NCI-H2171 (cell line): Measurements from ENCODE around the gene TTC8.
"Not testable (repeated sequence)": the region's sequence is repeated elsewhere in the genome, so short reads cannot be mapped to it uniquely, and the experiment has no call there.

ENCODE experiments used
- DNase-seq: peaks from one replicate; lab custom pipeline; 2025; lab: John Stamatoyannopoulos, UW

Gene TTC8

GRCh38 chr14:88825078-88825458, 617 bp downstream of the TTC8 start:
- DNase-seq, result no peak

- no peak for DNase-seq
Measured at GRCh38 chr14:88825503-88825902, 1.1 kb downstream of the TTC8 start.

- DNase-seq, result no peak
Measured at GRCh38 chr14:88829188-88829587, 4.7 kb downstream of the TTC8 start.

GRCh38 chr14:88829685-88830302, 5.3 kb downstream of the TTC8 start:
- no peak for DNase-seq

GRCh38 chr14:88831284-88831683, 6.8 kb downstream of the TTC8 start:
- no peak for DNase-seq

- DNase-seq, result no peak
Measured at GRCh38 chr14:88834883-88835431, 10.5 kb downstream of the TTC8 start.

- peak; percentile 34 for DNase-seq
Measured at GRCh38 chr14:88835661-88836060, 11.2 kb downstream of the TTC8 start.

- no peak for DNase-seq
Measured at GRCh38 chr14:88837495-88837894, 13.0 kb downstream of the TTC8 start.

- no peak for DNase-seq
Measured at GRCh38 chr14:88838015-88838414, 13.6 kb downstream of the TTC8 start.

- DNase-seq, result no peak
Measured at GRCh38 chr14:88840926-88841325, 16.5 kb downstream of the TTC8 start.

GRCh38 chr14:88841741-88842140, 17.3 kb downstream of the TTC8 start:
- DNase-seq, result no peak

GRCh38 chr14:88842414-88842813, 18.0 kb downstream of the TTC8 start:
- no peak for DNase-seq

GRCh38 chr14:88844980-88845491, 20.6 kb downstream of the TTC8 start:
- no peak for DNase-seq

GRCh38 chr14:88848571-88848970, 24.1 kb downstream of the TTC8 start:
- DNase-seq, result no peak

- no peak for DNase-seq
Measured at GRCh38 chr14:88849716-88850115, 25.3 kb downstream of the TTC8 start.

GRCh38 chr14:88851587-88851986, 27.1 kb downstream of the TTC8 start:
- no peak for DNase-seq

- DNase-seq, result no peak
Measured at GRCh38 chr14:88852632-88853031, 28.2 kb downstream of the TTC8 start.

GRCh38 chr14:88853129-88853528, 28.7 kb downstream of the TTC8 start:
- DNase-seq, result no peak

- DNase-seq, result no peak
Measured at GRCh38 chr14:88856786-88857366, 32.4 kb downstream of the TTC8 start.

- not testable (repeated sequence) for DNase-seq
Measured at GRCh38 chr14:88857861-88858260, 33.4 kb downstream of the TTC8 start.

- DNase-seq, result not testable (repeated sequence)
Measured at GRCh38 chr14:88859118-88859517, 34.7 kb downstream of the TTC8 start.

- DNase-seq, result no peak
Measured at GRCh38 chr14:88863167-88863566, 38.7 kb downstream of the TTC8 start.

GRCh38 chr14:88864198-88864597, 39.7 kb downstream of the TTC8 start:
- DNase-seq, result no peak

GRCh38 chr14:88866305-88866704, 41.9 kb downstream of the TTC8 start:
- no peak for DNase-seq
